ENCODE results near the gene C20orf144.

GRCh38 chr20:33647603-33648395 lies 14.3 kb upstream of the C20orf144 start:
- TF ChIP-seq TAF1 (IDR thresholded peaks at IDR 0.05; ENCODE audit: borderline replicate concordance, insufficient read depth, low read length): no peak
- TF ChIP-seq POLR2AphosphoS5 (IDR thresholded peaks at IDR 0.05; ENCODE audit: low read depth, low read length): no peak
- no peak for TF ChIP-seq REST (IDR thresholded peaks at IDR 0.05; ENCODE audit: insufficient read depth in 1 of 2, low read depth in 2 of 2, low read length in 2 of 2)

All from PFSK-1 (cell line).